Measurements from ENCODE around the gene SLAMF8. TPM values are rescaled to one million over a fixed set of nuclear protein-coding genes. Genes with fewer than 3 reads are reported as not detected.

Gene SLAMF8
- total and polyA plus RNA-seq, 7 donors: 2.4 to 16.2 (median 4.8) TPM

DNA sequence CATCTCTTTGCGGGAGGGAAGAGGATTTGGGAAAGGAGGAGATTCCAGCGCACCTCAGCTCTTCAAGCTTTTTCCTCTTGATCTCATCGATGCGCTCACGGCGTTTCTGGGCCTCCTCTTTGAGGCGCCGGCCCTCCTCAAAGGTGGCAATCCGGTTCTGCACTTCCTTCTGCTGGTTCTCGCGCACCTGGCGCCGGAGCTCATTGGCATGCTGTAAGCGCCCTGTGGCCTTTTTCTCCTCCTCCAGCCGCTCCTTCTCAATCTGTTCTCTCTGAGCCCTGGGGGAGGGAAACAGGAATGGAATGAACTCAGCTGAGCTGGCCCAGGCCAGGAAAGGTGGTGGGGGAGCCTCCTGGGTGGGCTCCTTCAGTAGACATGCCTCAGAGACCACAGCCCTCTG is 46.2 kb downstream of the SLAMF8 start:
- H3K36me3 ChIP-seq: no peaks in the 10 kb centered on the region
- H3K27me3 ChIP-seq: peaks cover 0 to 41% (median 14%) of the 10 kb centered on the region in 3 donors
- H3K27ac ChIP-seq: no peak overlapping the region
- intact Hi-C loops (cut with DNase I): no loop called here
- H3K4me1 ChIP-seq: peaks cover 0 to 8% (median 4%) of the 10 kb centered on the region in 4 donors
- no peak for DNase-seq
- no peaks in the 10 kb centered on the region for H3K9me3 ChIP-seq
- 85 to 93% methylated on average over 15 of the region's 15 CpGs for WGBS, 2 donors
- TF ChIP-seq POLR2A (IDR thresholded peaks at IDR 0.05): no peak
- TF ChIP-seq CTCF (IDR thresholded peaks at IDR 0.05): no peak
- no peak for TF ChIP-seq POLR2AphosphoS5 (IDR thresholded peaks at IDR 0.05)
- TF ChIP-seq EP300 (IDR thresholded peaks at IDR 0.05): no peak
- H3K4me3 ChIP-seq: no peak overlapping the region

GRCh38 chr1:159873530-159874143 is 47.0 kb downstream of the SLAMF8 start:
- H3K36me3 ChIP-seq: no peaks in the 10 kb centered on the region
- no peak overlapping the region for H3K27ac ChIP-seq
- no peaks in the 10 kb centered on the region for H3K9me3 ChIP-seq
- H3K4me1 ChIP-seq: peaks cover 0 to under 1% (median 0%) of the 10 kb centered on the region in 4 donors
- 92 to 95% methylated on average over 4 of the region's 4 CpGs for WGBS, 2 donors
- peaks cover 0 to 41% (median 14%) of the 10 kb centered on the region in 3 donors for H3K27me3 ChIP-seq
- no peak overlapping the region for H3K4me3 ChIP-seq
- no peak for DNase-seq
- intact Hi-C loops (cut with DNase I): no loop called here
- TF ChIP-seq POLR2AphosphoS5 (IDR thresholded peaks at IDR 0.05) (no peak), CTCF (IDR thresholded peaks at IDR 0.05) (no peak), EP300 (IDR thresholded peaks at IDR 0.05) (no peak), POLR2A (IDR thresholded peaks at IDR 0.05) (no peak)

DNA sequence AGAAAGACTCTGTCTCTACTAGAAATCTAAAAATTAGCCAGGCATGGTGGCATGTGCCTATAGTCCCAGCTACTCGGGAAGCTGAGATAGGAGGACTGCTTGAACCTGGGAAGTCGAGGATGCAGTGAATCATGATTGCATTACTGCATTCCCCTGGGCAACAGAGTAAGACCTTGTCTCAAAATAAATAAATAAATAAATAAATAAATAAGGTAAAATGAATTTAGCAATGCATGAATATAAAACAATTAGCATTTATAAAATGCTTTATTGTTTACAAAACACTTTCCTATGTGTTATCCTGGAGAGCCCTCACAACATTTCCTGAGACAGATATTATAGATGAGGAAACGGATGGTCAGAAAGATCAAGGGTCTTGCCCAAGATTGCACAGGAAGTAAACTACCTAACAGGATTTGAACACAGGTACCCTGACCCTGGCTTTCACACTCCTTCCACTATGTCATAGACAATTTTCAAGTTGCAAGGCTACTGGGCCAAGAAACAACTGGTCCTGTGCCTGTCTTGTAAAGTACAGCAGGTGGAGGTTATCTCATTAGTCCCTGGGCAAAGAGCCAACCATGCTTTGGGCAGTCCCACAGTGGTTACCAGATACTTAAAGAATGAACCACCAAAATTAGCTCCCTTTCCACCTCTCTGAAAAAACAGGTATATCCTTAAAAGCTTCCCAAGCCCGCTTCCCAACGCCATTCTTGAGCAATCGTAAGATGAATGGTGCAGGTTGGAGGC is 51.2 kb downstream of the SLAMF8 start:
- H3K27me3 ChIP-seq: peaks cover 0 to 10% (median 8%) of the 10 kb centered on the region in 3 donors
- no peak overlapping the region for H3K4me3 ChIP-seq
- no peaks in the 10 kb centered on the region for H3K4me1 ChIP-seq
- H3K27ac ChIP-seq: no peak overlapping the region
- H3K9me3 ChIP-seq: no peaks in the 10 kb centered on the region
- no peak for DNase-seq
- TF ChIP-seq POLR2A (IDR thresholded peaks at IDR 0.05) (no peak), CTCF (IDR thresholded peaks at IDR 0.05) (no peak), POLR2AphosphoS5 (IDR thresholded peaks at IDR 0.05) (no peak), EP300 (IDR thresholded peaks at IDR 0.05) (no peak)
- WGBS, 2 donors: 95 to 96% methylated on average over 6 of the region's 6 CpGs
- H3K36me3 ChIP-seq: no peaks in the 10 kb centered on the region
- intact Hi-C loops (cut with DNase I): no loop called here

GRCh38 chr1:159879136-159879535 is 52.5 kb downstream of the SLAMF8 start:
- DNase-seq: no peak
- TF ChIP-seq CTCF (IDR thresholded peaks at IDR 0.05): no peak
- no peak for TF ChIP-seq POLR2AphosphoS5 (IDR thresholded peaks at IDR 0.05)
- 86 to 92% methylated on average over 3 of the region's 3 CpGs for WGBS, 2 donors
- H3K9me3 ChIP-seq: no peaks in the 10 kb centered on the region
- H3K27me3 ChIP-seq: no peaks in the 10 kb centered on the region
- no peaks in the 10 kb centered on the region for H3K4me1 ChIP-seq
- H3K4me3 ChIP-seq: no peak overlapping the region
- no peak overlapping the region for H3K27ac ChIP-seq
- no peaks in the 10 kb centered on the region for H3K36me3 ChIP-seq
- intact Hi-C loops (cut with DNase I): no loop called here

Data from sigmoid colon (tissue), 7 donors.